ENCODE data around the gene SYNM. TPM values are rescaled to one million over a fixed set of nuclear protein-coding genes. Genes with fewer than 3 reads are reported as not detected.

SYNM gene
- total and polyA plus RNA-seq, 2 donors (not counting 1 experiment from before 2014, with no cell fraction given) = 0.04 to 0.27 TPM

GRCh38 chr15:99084965-99085364, 19.9 kb upstream of the SYNM start:
- ChIA-PET POLR2A (no interaction called here), CTCF (interaction anchor here (2.9 kb wide), 1 partner anchor 9 kb away, joined by 21 read pairs; no protein-coding TSS in a partner anchor)
- intact Hi-C loops (cut with micrococcal nuclease) = no loop called here
- Histone ChIP-seq H2AFZ (ENCODE audit: insufficient read depth, low read depth, low read length, poor library complexity, severe bottlenecking) (no peak overlapping the region), H4K20me1 (ENCODE audit: control insufficient read depth, insufficient read depth, low read length, poor library complexity, severe bottlenecking) (no peaks in the 10 kb centered on the region), H3K27me3 (replicated peaks in 1 of 4; ENCODE audit: control extremely low read depth in 1 of 4, control insufficient read depth in 3 of 4, insufficient read depth in 4 of 4, low read length in 3 of 4) (peaks cover 0 to 4% (median 0%) of the 10 kb centered on the region in 4 experiments), H3K79me2 (ENCODE audit: control insufficient read depth, insufficient read depth, low read length) (no peaks in the 10 kb centered on the region), H3K4me2 (replicated peaks; ENCODE audit: low read depth, low read length, poor library complexity, severe bottlenecking) (no peak overlapping the region), H3K36me3 (replicated peaks in 1 of 2; ENCODE audit: control extremely low read depth in 1 of 2, control insufficient read depth in 1 of 2, extremely low read depth in 1 of 2, insufficient read depth in 2 of 2, low read length in 1 of 2) (no peaks in the 10 kb centered on the region), H3K9me3 (ENCODE audit: control extremely low read depth in 1 of 3, control insufficient read depth in 2 of 3, insufficient read depth in 1 of 3, low read length in 2 of 3) (peaks cover 0 to 1% (median 0%) of the 10 kb centered on the region in 3 donors), H3K4me3 (ENCODE audit: control extremely low read depth in 1 of 5, extremely low read depth in 1 of 5, insufficient read depth in 1 of 5, low read depth in 2 of 5, low read length in 4 of 5) (no peak overlapping the region), H3K4me1 (ENCODE audit: control insufficient read depth in 2 of 2, insufficient read depth in 2 of 2, low read length in 2 of 2) (peaks cover 3 to 4% of the 10 kb centered on the region in 2 donors), H3K27ac (ENCODE audit: low read length in 2 of 2) (no peak overlapping the region), H3K9ac (ENCODE audit: low read length) (no peak overlapping the region)
- H3K9me3 Mint-ChIP-seq (ENCODE audit: insufficient read depth) = no peaks in the 10 kb centered on the region
- no peak for ATAC-seq (ENCODE audit: low read depth)
- no peak for TF ChIP-seq EZH2 (IDR thresholded peaks at IDR 0.05; ENCODE audit: borderline replicate concordance, insufficient read depth, low read depth, low read length, poor library complexity, severe bottlenecking)
- TF ChIP-seq, protein P1, sequence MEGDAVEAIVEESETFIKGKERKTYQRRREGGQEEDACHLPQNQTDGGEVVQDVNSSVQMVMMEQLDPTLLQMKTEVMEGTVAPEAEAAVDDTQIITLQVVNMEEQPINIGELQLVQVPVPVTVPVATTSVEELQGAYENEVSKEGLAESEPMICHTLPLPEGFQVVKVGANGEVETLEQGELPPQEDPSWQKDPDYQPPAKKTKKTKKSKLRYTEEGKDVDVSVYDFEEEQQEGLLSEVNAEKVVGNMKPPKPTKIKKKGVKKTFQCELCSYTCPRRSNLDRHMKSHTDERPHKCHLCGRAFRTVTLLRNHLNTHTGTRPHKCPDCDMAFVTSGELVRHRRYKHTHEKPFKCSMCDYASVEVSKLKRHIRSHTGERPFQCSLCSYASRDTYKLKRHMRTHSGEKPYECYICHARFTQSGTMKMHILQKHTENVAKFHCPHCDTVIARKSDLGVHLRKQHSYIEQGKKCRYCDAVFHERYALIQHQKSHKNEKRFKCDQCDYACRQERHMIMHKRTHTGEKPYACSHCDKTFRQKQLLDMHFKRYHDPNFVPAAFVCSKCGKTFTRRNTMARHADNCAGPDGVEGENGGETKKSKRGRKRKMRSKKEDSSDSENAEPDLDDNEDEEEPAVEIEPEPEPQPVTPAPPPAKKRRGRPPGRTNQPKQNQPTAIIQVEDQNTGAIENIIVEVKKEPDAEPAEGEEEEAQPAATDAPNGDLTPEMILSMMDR (IDR thresholded peaks at IDR 0.05) = no peak
- peaks cover 4% of the 10 kb centered on the region for H3K4me1 Mint-ChIP-seq
- no peak overlapping the region for H3K4me3 Mint-ChIP-seq
- H3K27me3 Mint-ChIP-seq = peaks cover 14% of the 10 kb centered on the region
- no peak for DNase-seq
- H3K27ac Mint-ChIP-seq = no peak overlapping the region
- 96% methylated on average over 6 of the region's 10 CpGs for WGBS (ENCODE audit: insufficient coverage)

GRCh38 chr15:99085413-99086326, 19.2 kb upstream of the SYNM start:
- Mint-ChIP-seq H3K27ac (no peak overlapping the region), H3K4me3 (no peak overlapping the region), H3K4me1 (peaks cover 10% of the 10 kb centered on the region), H3K9me3 (ENCODE audit: insufficient read depth) (no peaks in the 10 kb centered on the region), H3K27me3 (peaks cover 14% of the 10 kb centered on the region)
- Histone ChIP-seq H3K4me1 (ENCODE audit: control insufficient read depth in 2 of 2, insufficient read depth in 2 of 2, low read length in 2 of 2) (peaks cover 10% of the 10 kb centered on the region in 2 donors), H3K36me3 (replicated peaks in 1 of 2; ENCODE audit: control extremely low read depth in 1 of 2, control insufficient read depth in 1 of 2, extremely low read depth in 1 of 2, insufficient read depth in 2 of 2, low read length in 1 of 2) (no peaks in the 10 kb centered on the region), H3K9ac (ENCODE audit: low read length) (no peak overlapping the region), H3K79me2 (ENCODE audit: control insufficient read depth, insufficient read depth, low read length) (no peaks in the 10 kb centered on the region), H3K9me3 (ENCODE audit: control extremely low read depth in 1 of 3, control insufficient read depth in 2 of 3, insufficient read depth in 1 of 3, low read length in 2 of 3) (peaks cover 0 to 1% (median 0%) of the 10 kb centered on the region in 3 donors), H3K27me3 (replicated peaks in 1 of 4; ENCODE audit: control extremely low read depth in 1 of 4, control insufficient read depth in 3 of 4, insufficient read depth in 4 of 4, low read length in 3 of 4) (peaks cover 0 to 4% (median 0%) of the 10 kb centered on the region in 4 experiments), H3K4me2 (replicated peaks; ENCODE audit: low read depth, low read length, poor library complexity, severe bottlenecking) (no peak overlapping the region), H3K4me3 (ENCODE audit: control extremely low read depth in 1 of 5, extremely low read depth in 1 of 5, insufficient read depth in 1 of 5, low read depth in 2 of 5, low read length in 4 of 5) (no peak overlapping the region), H2AFZ (ENCODE audit: insufficient read depth, low read depth, low read length, poor library complexity, severe bottlenecking) (no peak overlapping the region), H4K20me1 (ENCODE audit: control insufficient read depth, insufficient read depth, low read length, poor library complexity, severe bottlenecking) (no peaks in the 10 kb centered on the region), H3K27ac (ENCODE audit: low read length in 2 of 2) (no peak overlapping the region)
- ChIA-PET POLR2A (no interaction called here), CTCF (interaction anchor here (2.9 kb wide), 1 partner anchor 9 kb away, joined by 21 read pairs; no protein-coding TSS in a partner anchor)
- TF ChIP-seq EZH2 (IDR thresholded peaks at IDR 0.05; ENCODE audit: borderline replicate concordance, insufficient read depth, low read depth, low read length, poor library complexity, severe bottlenecking) = no peak
- TF ChIP-seq, protein P1 (IDR thresholded peaks at IDR 0.05) = no peak
- 93% methylated on average over 6 of the region's 8 CpGs for WGBS (ENCODE audit: insufficient coverage)
- intact Hi-C loops (cut with micrococcal nuclease) = no loop called here
- no peak for DNase-seq
- ATAC-seq (ENCODE audit: low read depth) = no peak
